ENCODE data around the gene PRKAR2B. TPM values are rescaled to one million over a fixed set of nuclear protein-coding genes. Genes with fewer than 3 reads are reported as not detected.

Gene PRKAR2B
- total RNA-seq, 1 donor from 2014 or later = 11.5 TPM

- H3K36me3 ChIP-seq (ENCODE audit: control insufficient read depth in 3 of 3, insufficient read depth in 3 of 3, low read length in 3 of 3) = no peaks in the 10 kb centered on the region
- no peak overlapping the region for H3K4me3 ChIP-seq (ENCODE audit: low read length in 3 of 3)
- no peaks in the 10 kb centered on the region for H3K27me3 ChIP-seq (ENCODE audit: control insufficient read depth in 3 of 3, insufficient read depth in 3 of 3, low read length in 3 of 3)
- no peaks in the 10 kb centered on the region for H3K9me3 ChIP-seq (ENCODE audit: control insufficient read depth in 3 of 3, low read length in 3 of 3)
- H3K27ac ChIP-seq (ENCODE audit: low read depth, low read length) = no peak overlapping the region
- H3K4me1 ChIP-seq (ENCODE audit: control insufficient read depth in 3 of 3, insufficient read depth in 3 of 3, low read length in 3 of 3) = no peaks in the 10 kb centered on the region
- H3K9ac ChIP-seq (ENCODE audit: low read depth in 1 of 3, low read length in 3 of 3) = no peak overlapping the region
Observed at GRCh38 chr7:107111196-107111595, 66.7 kb downstream of the PRKAR2B start.

- H3K36me3 ChIP-seq (ENCODE audit: control insufficient read depth in 3 of 3, insufficient read depth in 3 of 3, low read length in 3 of 3) = no peaks in the 10 kb centered on the region
- no peaks in the 10 kb centered on the region for H3K27me3 ChIP-seq (ENCODE audit: control insufficient read depth in 3 of 3, insufficient read depth in 3 of 3, low read length in 3 of 3)
- H3K9ac ChIP-seq (ENCODE audit: low read depth in 1 of 3, low read length in 3 of 3) = no peak overlapping the region
- no peaks in the 10 kb centered on the region for H3K9me3 ChIP-seq (ENCODE audit: control insufficient read depth in 3 of 3, low read length in 3 of 3)
- H3K27ac ChIP-seq (ENCODE audit: low read depth, low read length) = no peak overlapping the region
- H3K4me3 ChIP-seq (ENCODE audit: low read length in 3 of 3) = no peak overlapping the region
- no peaks in the 10 kb centered on the region for H3K4me1 ChIP-seq (ENCODE audit: control insufficient read depth in 3 of 3, insufficient read depth in 3 of 3, low read length in 3 of 3)
Observed at GRCh38 chr7:107113866-107114265, 69.4 kb downstream of the PRKAR2B start.

GRCh38 chr7:107115114-107115513, 70.6 kb downstream of the PRKAR2B start:
- Histone ChIP-seq H3K9me3 (ENCODE audit: control insufficient read depth in 3 of 3, low read length in 3 of 3) (no peaks in the 10 kb centered on the region), H3K36me3 (ENCODE audit: control insufficient read depth in 3 of 3, insufficient read depth in 3 of 3, low read length in 3 of 3) (no peaks in the 10 kb centered on the region), H3K9ac (ENCODE audit: low read depth in 1 of 3, low read length in 3 of 3) (no peak overlapping the region), H3K27me3 (ENCODE audit: control insufficient read depth in 3 of 3, insufficient read depth in 3 of 3, low read length in 3 of 3) (no peaks in the 10 kb centered on the region), H3K4me1 (ENCODE audit: control insufficient read depth in 3 of 3, insufficient read depth in 3 of 3, low read length in 3 of 3) (no peaks in the 10 kb centered on the region), H3K4me3 (ENCODE audit: low read length in 3 of 3) (no peak overlapping the region), H3K27ac (ENCODE audit: low read depth, low read length) (no peak overlapping the region)

- no peaks in the 10 kb centered on the region for H3K4me1 ChIP-seq (ENCODE audit: control insufficient read depth in 3 of 3, insufficient read depth in 3 of 3, low read length in 3 of 3)
- no peak overlapping the region for H3K9ac ChIP-seq (ENCODE audit: low read depth in 1 of 3, low read length in 3 of 3)
- no peaks in the 10 kb centered on the region for H3K36me3 ChIP-seq (ENCODE audit: control insufficient read depth in 3 of 3, insufficient read depth in 3 of 3, low read length in 3 of 3)
- H3K27ac ChIP-seq (ENCODE audit: low read depth, low read length) = no peak overlapping the region
- H3K4me3 ChIP-seq (ENCODE audit: low read length in 3 of 3) = no peak overlapping the region
- H3K9me3 ChIP-seq (ENCODE audit: control insufficient read depth in 3 of 3, low read length in 3 of 3) = no peaks in the 10 kb centered on the region
- no peaks in the 10 kb centered on the region for H3K27me3 ChIP-seq (ENCODE audit: control insufficient read depth in 3 of 3, insufficient read depth in 3 of 3, low read length in 3 of 3)
Observed at GRCh38 chr7:107115762-107116540, 71.4 kb downstream of the PRKAR2B start.

GRCh38 chr7:107118109-107118900, 73.8 kb downstream of the PRKAR2B start:
- no peak overlapping the region for H3K9ac ChIP-seq (ENCODE audit: low read depth in 1 of 3, low read length in 3 of 3)
- H3K27me3 ChIP-seq (ENCODE audit: control insufficient read depth in 3 of 3, insufficient read depth in 3 of 3, low read length in 3 of 3) = no peaks in the 10 kb centered on the region
- no peak overlapping the region for H3K4me3 ChIP-seq (ENCODE audit: low read length in 3 of 3)
- no peaks in the 10 kb centered on the region for H3K36me3 ChIP-seq (ENCODE audit: control insufficient read depth in 3 of 3, insufficient read depth in 3 of 3, low read length in 3 of 3)
- no peaks in the 10 kb centered on the region for H3K4me1 ChIP-seq (ENCODE audit: control insufficient read depth in 3 of 3, insufficient read depth in 3 of 3, low read length in 3 of 3)
- no peaks in the 10 kb centered on the region for H3K9me3 ChIP-seq (ENCODE audit: control insufficient read depth in 3 of 3, low read length in 3 of 3)
- no peak overlapping the region for H3K27ac ChIP-seq (ENCODE audit: low read depth, low read length)

- H3K4me1 ChIP-seq (ENCODE audit: control insufficient read depth in 3 of 3, insufficient read depth in 3 of 3, low read length in 3 of 3) = no peaks in the 10 kb centered on the region
- no peak overlapping the region for H3K4me3 ChIP-seq (ENCODE audit: low read length in 3 of 3)
- no peaks in the 10 kb centered on the region for H3K36me3 ChIP-seq (ENCODE audit: control insufficient read depth in 3 of 3, insufficient read depth in 3 of 3, low read length in 3 of 3)
- no peak overlapping the region for H3K27ac ChIP-seq (ENCODE audit: low read depth, low read length)
- no peak overlapping the region for H3K9ac ChIP-seq (ENCODE audit: low read depth in 1 of 3, low read length in 3 of 3)
- H3K27me3 ChIP-seq (ENCODE audit: control insufficient read depth in 3 of 3, insufficient read depth in 3 of 3, low read length in 3 of 3) = no peaks in the 10 kb centered on the region
- H3K9me3 ChIP-seq (ENCODE audit: control insufficient read depth in 3 of 3, low read length in 3 of 3) = no peaks in the 10 kb centered on the region
Observed at GRCh38 chr7:107119376-107120105, 75.0 kb downstream of the PRKAR2B start.

GRCh38 chr7:107122486-107122911, 78.0 kb downstream of the PRKAR2B start:
- Histone ChIP-seq H3K4me3 (ENCODE audit: low read length in 3 of 3) (no peak overlapping the region), H3K36me3 (ENCODE audit: control insufficient read depth in 3 of 3, insufficient read depth in 3 of 3, low read length in 3 of 3) (no peaks in the 10 kb centered on the region), H3K27ac (ENCODE audit: low read depth, low read length) (no peak overlapping the region), H3K4me1 (ENCODE audit: control insufficient read depth in 3 of 3, insufficient read depth in 3 of 3, low read length in 3 of 3) (no peaks in the 10 kb centered on the region), H3K9ac (ENCODE audit: low read depth in 1 of 3, low read length in 3 of 3) (no peak overlapping the region), H3K9me3 (ENCODE audit: control insufficient read depth in 3 of 3, low read length in 3 of 3) (no peaks in the 10 kb centered on the region), H3K27me3 (ENCODE audit: control insufficient read depth in 3 of 3, insufficient read depth in 3 of 3, low read length in 3 of 3) (no peaks in the 10 kb centered on the region)

GRCh38 chr7:107123392-107123791, 78.9 kb downstream of the PRKAR2B start:
- Histone ChIP-seq H3K4me3 (ENCODE audit: low read length in 3 of 3) (no peak overlapping the region), H3K4me1 (ENCODE audit: control insufficient read depth in 3 of 3, insufficient read depth in 3 of 3, low read length in 3 of 3) (no peaks in the 10 kb centered on the region), H3K9ac (ENCODE audit: low read depth in 1 of 3, low read length in 3 of 3) (no peak overlapping the region), H3K9me3 (ENCODE audit: control insufficient read depth in 3 of 3, low read length in 3 of 3) (no peaks in the 10 kb centered on the region), H3K27me3 (ENCODE audit: control insufficient read depth in 3 of 3, insufficient read depth in 3 of 3, low read length in 3 of 3) (no peaks in the 10 kb centered on the region), H3K27ac (ENCODE audit: low read depth, low read length) (no peak overlapping the region), H3K36me3 (ENCODE audit: control insufficient read depth in 3 of 3, insufficient read depth in 3 of 3, low read length in 3 of 3) (no peaks in the 10 kb centered on the region)

- H3K36me3 ChIP-seq (ENCODE audit: control insufficient read depth in 3 of 3, insufficient read depth in 3 of 3, low read length in 3 of 3) = no peaks in the 10 kb centered on the region
- no peaks in the 10 kb centered on the region for H3K9me3 ChIP-seq (ENCODE audit: control insufficient read depth in 3 of 3, low read length in 3 of 3)
- H3K9ac ChIP-seq (ENCODE audit: low read depth in 1 of 3, low read length in 3 of 3) = no peak overlapping the region
- no peak overlapping the region for H3K27ac ChIP-seq (ENCODE audit: low read depth, low read length)
- H3K4me3 ChIP-seq (ENCODE audit: low read length in 3 of 3) = no peak overlapping the region
- no peaks in the 10 kb centered on the region for H3K27me3 ChIP-seq (ENCODE audit: control insufficient read depth in 3 of 3, insufficient read depth in 3 of 3, low read length in 3 of 3)
- no peaks in the 10 kb centered on the region for H3K4me1 ChIP-seq (ENCODE audit: control insufficient read depth in 3 of 3, insufficient read depth in 3 of 3, low read length in 3 of 3)
Observed at GRCh38 chr7:107125475-107125874, 81.0 kb downstream of the PRKAR2B start.

- Histone ChIP-seq H3K9me3 (ENCODE audit: control insufficient read depth in 3 of 3, low read length in 3 of 3) (no peaks in the 10 kb centered on the region), H3K9ac (ENCODE audit: low read depth in 1 of 3, low read length in 3 of 3) (no peak overlapping the region), H3K27ac (ENCODE audit: low read depth, low read length) (no peak overlapping the region), H3K4me1 (ENCODE audit: control insufficient read depth in 3 of 3, insufficient read depth in 3 of 3, low read length in 3 of 3) (no peaks in the 10 kb centered on the region), H3K4me3 (ENCODE audit: low read length in 3 of 3) (no peak overlapping the region), H3K27me3 (ENCODE audit: control insufficient read depth in 3 of 3, insufficient read depth in 3 of 3, low read length in 3 of 3) (no peaks in the 10 kb centered on the region), H3K36me3 (ENCODE audit: control insufficient read depth in 3 of 3, insufficient read depth in 3 of 3, low read length in 3 of 3) (no peaks in the 10 kb centered on the region)
Observed at GRCh38 chr7:107128217-107128616, 83.7 kb downstream of the PRKAR2B start.
